Panc1 (cell line): ENCODE data around the gene ODC1.

Source experiments
- CTCF ChIP-seq: fragments of 450-650 bp; IDR thresholded peaks from 2 replicates; pipeline ENCODE4 v1.5.1; 2017; ENCODE audit warnings: mild to moderate bottlenecking
- POLR2AphosphoS5 ChIP-seq: IDR thresholded peaks from 2 replicates; pipeline ENCODE4 v1.6.1; 2012; ENCODE audit warnings: mild to moderate bottlenecking, low read depth, low read length, moderate library complexity
- REST ChIP-seq, 2 experiments: IDR thresholded peaks; 2 replicates each; pipeline ENCODE4 v1.6.1; 2011 to 2012; ENCODE audit warnings: low read depth in 2 of 2, control low read depth in 1 of 2, low read length in 1 of 2, mild to moderate bottlenecking in 1 of 2, moderate library complexity in 1 of 2; ENCODE audit not compliant: insufficient read depth in 1 of 2
- SIN3A ChIP-seq: IDR thresholded peaks from 2 replicates; pipeline ENCODE4 v1.6.1; 2012; ENCODE audit warnings: low read depth, mild to moderate bottlenecking, low read length, moderate library complexity, borderline replicate concordance; ENCODE audit not compliant: insufficient read depth
- TCF7L2 ChIP-seq: IDR thresholded peaks from 2 replicates; pipeline ENCODE4 v1.6.1; 2011; ENCODE audit warnings: mild to moderate bottlenecking, low read depth, low read length, inconsistent platforms

- TF ChIP-seq CTCF (no peak), POLR2AphosphoS5 (no peak), SIN3A (no peak), REST (IDR thresholded peaks at IDR 0.05; ENCODE audit: insufficient read depth in 1 of 2, low read depth in 2 of 2, low read length in 1 of 2) (no peak), TCF7L2 (no peak)
Observed at GRCh38 chr2:10473121-10473756, 25.1 kb upstream of the ODC1 start.
